GM23248 (cell line): ENCODE measurements around the gene IFNLR1. TPM values are rescaled to one million over a fixed set of nuclear protein-coding genes. Genes with fewer than 3 reads are reported as not detected.

Experiments
- DNase-seq: peaks from one replicate; pipeline ENCODE4 v3.0.0-alpha.2; 2015
- H2AFZ ChIP-seq: fragments of 200-600 bp; sonication (generic); 2 replicates; pipeline ENCODE4 v1.6.1; 2016; ENCODE audit warnings: antibody characterized with exemption
- H3F3A ChIP-seq: fragments of 200-600 bp; sonication (generic); 2 replicates; pipeline ENCODE4 v1.6.1; 2016; ENCODE audit warnings: mild to moderate bottlenecking, antibody characterized with exemption, mixed run types; ENCODE audit not compliant: insufficient read depth
- H3K27ac ChIP-seq: fragments of 200-600 bp; sonication (generic); 2 replicates; pipeline ENCODE4 v1.5.1; 2016; ENCODE audit warnings: mild to moderate bottlenecking
- H3K27me3 ChIP-seq: fragments of 200-600 bp; sonication (generic); replicated peaks from 2 replicates; pipeline ENCODE4 v1.6.1; 2016; ENCODE audit warnings: mild to moderate bottlenecking; ENCODE audit not compliant: insufficient read depth
- H3K36me3 ChIP-seq: fragments of 200-600 bp; sonication (generic); 2 replicates; pipeline ENCODE4 v1.6.1; 2016; ENCODE audit warnings: low read depth, mild to moderate bottlenecking
- H3K4me1 ChIP-seq: fragments of 200-600 bp; sonication (generic); 2 replicates; pipeline ENCODE4 v1.6.1; 2016; ENCODE audit warnings: mild to moderate bottlenecking; ENCODE audit not compliant: insufficient read depth
- H3K4me2 ChIP-seq: fragments of 200-600 bp; sonication (generic); one replicate; pipeline ENCODE4 v1.6.1; 2016; ENCODE audit warnings: mild to moderate bottlenecking; ENCODE audit not compliant: unreplicated experiment
- H3K4me3 ChIP-seq: fragments of 200-600 bp; sonication (generic); 2 replicates; pipeline ENCODE4 v1.5.1; 2016; ENCODE audit warnings: mild to moderate bottlenecking
- H3K79me2 ChIP-seq: fragments of 200-600 bp; sonication (generic); 2 replicates; pipeline ENCODE4 v1.6.1; 2016; ENCODE audit warnings: mild to moderate bottlenecking; ENCODE audit not compliant: insufficient read depth
- H3K9ac ChIP-seq: fragments of 200-600 bp; sonication (generic); 2 replicates; pipeline ENCODE4 v1.6.1; 2016; ENCODE audit warnings: mild to moderate bottlenecking
- H3K9me2 ChIP-seq: fragments of 200-600 bp; sonication (generic); 2 replicates; pipeline ENCODE4 v1.6.1; 2016; ENCODE audit warnings: mixed run types, mild to moderate bottlenecking, moderate library complexity; ENCODE audit not compliant: insufficient read depth
- H3K9me3 ChIP-seq: fragments of 200-600 bp; sonication (generic); one replicate; pipeline ENCODE4 v1.6.1; 2017; ENCODE audit warnings: low read depth
- H4K20me1 ChIP-seq: fragments of 200-600 bp; sonication (generic); 2 replicates; pipeline ENCODE4 v1.6.0; 2016; ENCODE audit not compliant: insufficient read depth
- EZH2 ChIP-seq: fragments of 200-600 bp; sonication (generic); IDR thresholded peaks from 2 replicates; pipeline ENCODE4 v1.6.1; 2018; ENCODE audit warnings: antibody characterized with exemption, mild to moderate bottlenecking; ENCODE audit not compliant: insufficient read depth, poor library complexity, severe bottlenecking
- EZH2phosphoT487 ChIP-seq: fragments of 200-600 bp; sonication (generic); IDR thresholded peaks from 2 replicates; pipeline ENCODE4 v1.6.1; 2018; ENCODE audit warnings: antibody characterized with exemption, moderate library complexity, mild to moderate bottlenecking, low read depth; ENCODE audit not compliant: insufficient read depth
- WGBS, 2 experiments: methylation state at CpG; one replicate each; pipeline ENCODE4 v1.1.6; 2015 to 2017; ENCODE audit warnings: low lambda C conversion rate in 2 of 2, low coverage in 1 of 2; ENCODE audit errors: missing lambda C conversion rate in 2 of 2; 5-methylcytosine and 5-hydroxymethylcytosine counted together
- in situ Hi-C: fragments of 300-500 bp; cut with MboI; formaldehyde crosslinking; loops from 2 replicates; pipeline ENCODE4 v1.15.0; 2020
- polyA plus RNA-seq: library from polyadenylated mRNA; unstranded; fragments of >200 nt; fragmentation: Nextera tagmentation; extraction: Ambion mirVana; gene quantifications from 2 replicates; pipeline ENCODE4 v1.2.1, GENCODE V29; 2016
- total RNA-seq: library from RNA; depleted of rRNA; stranded (reverse); fragments of >200 nt; shearing (Covaris generic); gene quantifications from 2 replicates; pipeline ENCODE4 v1.2.3, GENCODE V29; 2014; rRNA removed

The IFNLR1 gene
- total and polyA plus RNA-seq, 2 experiments from 2014 or later = not detected

GRCh38 chr1:24105368-24106160 is 81.5 kb downstream of the IFNLR1 start:
- no peaks in the 10 kb centered on the region for H3K27me3 ChIP-seq
- no peaks in the 10 kb centered on the region for H4K20me1 ChIP-seq
- H3K4me3 ChIP-seq = no peak overlapping the region
- no peak overlapping the region for H3K9ac ChIP-seq
- H3K79me2 ChIP-seq = no peaks in the 10 kb centered on the region
- H3K36me3 ChIP-seq = no peaks in the 10 kb centered on the region
- H3F3A ChIP-seq = peaks cover 14% of the 10 kb centered on the region
- H3K4me1 ChIP-seq = peaks cover 16% of the 10 kb centered on the region
- TF ChIP-seq EZH2 = no peak
- no peak for TF ChIP-seq EZH2phosphoT487
- DNase-seq = no peak
- no peaks in the 10 kb centered on the region for H3K9me3 ChIP-seq
- no peak overlapping the region for H2AFZ ChIP-seq
- in situ Hi-C loops = no loop called here
- WGBS, 2 experiments = 94 to 95% methylated on average over 17 to 19 of the region's 19 CpGs
- H3K9me2 ChIP-seq = no peaks in the 10 kb centered on the region
- no peak overlapping the region for H3K27ac ChIP-seq
- H3K4me2 ChIP-seq = no peak overlapping the region

- no peak for DNase-seq
- WGBS, 2 experiments = 94 to 96% methylated on average over 5 to 7 of the region's 7 CpGs
- in situ Hi-C loops = no loop called here
- H3K27me3 ChIP-seq = no peaks in the 10 kb centered on the region
- H3F3A ChIP-seq = peaks cover 14% of the 10 kb centered on the region
- no peaks in the 10 kb centered on the region for H4K20me1 ChIP-seq
- H3K4me3 ChIP-seq = no peak overlapping the region
- H3K36me3 ChIP-seq = no peaks in the 10 kb centered on the region
- TF ChIP-seq EZH2 (no peak), EZH2phosphoT487 (no peak)
- no peak overlapping the region for H3K4me2 ChIP-seq
- H3K9me3 ChIP-seq = no peaks in the 10 kb centered on the region
- H3K9me2 ChIP-seq = no peaks in the 10 kb centered on the region
- peaks cover 14% of the 10 kb centered on the region for H3K4me1 ChIP-seq
- H3K27ac ChIP-seq = no peak overlapping the region
- H3K9ac ChIP-seq = no peak overlapping the region
- no peaks in the 10 kb centered on the region for H3K79me2 ChIP-seq
- no peak overlapping the region for H2AFZ ChIP-seq
Observed at GRCh38 chr1:24104854-24105253, 82.2 kb downstream of the IFNLR1 start.

Other genes with a start within 250 kb of the IFNLR1 start
- gene PNRC2, start 227.5 kb downstream of the IFNLR1 start, total RNA-seq = 77.3 and 77.9 TPM in 2 replicates
- 67.4 and 71.2 TPM in 2 replicates for gene PNRC2, start 227.5 kb downstream of the IFNLR1 start, polyA plus RNA-seq
- 81.7 and 99.4 TPM in 2 replicates for gene SRSF10, start 207.0 kb downstream of the IFNLR1 start, total RNA-seq
- gene SRSF10, start 207.0 kb downstream of the IFNLR1 start, polyA plus RNA-seq = 111 and 121 TPM in 2 replicates
- gene MYOM3, start 75.2 kb downstream of the IFNLR1 start, total RNA-seq = 1.0 and 1.4 TPM in 2 replicates
- gene MYOM3, start 75.2 kb downstream of the IFNLR1 start, polyA plus RNA-seq = 0.76 and 1.2 TPM in 2 replicates
- gene IL22RA1, start 44.1 kb downstream of the IFNLR1 start, total RNA-seq = not detected in 2 replicates
- gene IL22RA1, start 44.1 kb downstream of the IFNLR1 start, polyA plus RNA-seq = 0.21 TPM in 1 of 2 replicates, not detected in the other
- not detected in 2 replicates for gene GRHL3, start 132.1 kb upstream of the IFNLR1 start, total RNA-seq
- not detected in 2 replicates for gene GRHL3, start 132.1 kb upstream of the IFNLR1 start, polyA plus RNA-seq
- 2.4 and 7.9 TPM in 2 replicates for gene STPG1, start 226.5 kb upstream of the IFNLR1 start, total RNA-seq
- 9.2 and 12.8 TPM in 2 replicates for gene STPG1, start 226.5 kb upstream of the IFNLR1 start, polyA plus RNA-seq
- 71.5 and 78.4 TPM in 2 replicates for gene NIPAL3, start 228.5 kb upstream of the IFNLR1 start, total RNA-seq
- gene NIPAL3, start 228.5 kb upstream of the IFNLR1 start, polyA plus RNA-seq = 55.9 and 59.5 TPM in 2 replicates